DOHH2 (cell line): ENCODE data around the gene NHERF2.

Experiments used
- H3F3A ChIP-seq: fragments of 200-600 bp; sonication (generic), shearing (Covaris generic); 2 replicates; pipeline ENCODE4 v1.6.0; 2016; ENCODE audit warnings: antibody characterized with exemption, mild to moderate bottlenecking; ENCODE audit not compliant: control insufficient read depth, insufficient read depth
- H3K27ac ChIP-seq: fragments of 200-600 bp; sonication (generic); 2 replicates; pipeline ENCODE4 v1.5.1; 2014; ENCODE audit warnings: low read depth, mild to moderate bottlenecking, low read length, moderate library complexity
- H3K27me3 ChIP-seq: fragments of 200-600 bp; sonication (generic); 2 replicates; pipeline ENCODE4 v1.6.1; 2014; ENCODE audit warnings: mild to moderate bottlenecking, low read length, mixed read lengths; ENCODE audit not compliant: control insufficient read depth
- H3K36me3 ChIP-seq: fragments of 200-600 bp; sonication (generic); 2 replicates; pipeline ENCODE4 v1.6.1; 2014; ENCODE audit warnings: mild to moderate bottlenecking, low read length, moderate library complexity, mixed read lengths; ENCODE audit not compliant: control insufficient read depth
- H3K4me1 ChIP-seq: fragments of 200-600 bp; sonication (generic); 2 replicates; pipeline ENCODE4 v1.6.1; 2014; ENCODE audit warnings: mild to moderate bottlenecking, low read length, mixed read lengths; ENCODE audit not compliant: control insufficient read depth
- H3K4me2 ChIP-seq: fragments of 200-600 bp; sonication (generic); 2 replicates; pipeline ENCODE4 v1.6.0; 2014; ENCODE audit warnings: mild to moderate bottlenecking, low read length, moderate library complexity
- H3K4me3 ChIP-seq: fragments of 200-600 bp; sonication (generic); 2 replicates; pipeline ENCODE4 v1.5.1; 2014; ENCODE audit warnings: mild to moderate bottlenecking, low read length, mixed read lengths
- H3K79me2 ChIP-seq: fragments of 200-600 bp; sonication (generic); 2 replicates; pipeline ENCODE4 v1.6.1; 2014; ENCODE audit warnings: mild to moderate bottlenecking, low read length, mixed read lengths; ENCODE audit not compliant: control insufficient read depth
- H3K9me2 ChIP-seq: fragments of 200-600 bp; sonication (generic); replicated peaks from 2 replicates; pipeline ENCODE4 v1.6.1; 2014; ENCODE audit warnings: mild to moderate bottlenecking, low read length, mixed read lengths; ENCODE audit not compliant: control insufficient read depth
- H3K9me3 ChIP-seq: fragments of 200-600 bp; sonication (generic); 2 replicates; pipeline ENCODE4 v1.6.1; 2014; ENCODE audit warnings: antibody characterized with exemption, low read length, mixed read lengths; ENCODE audit not compliant: control insufficient read depth, insufficient read depth
- H4K20me1 ChIP-seq: fragments of 200-600 bp; sonication (generic); 2 replicates; pipeline ENCODE4 v1.6.0; 2014; ENCODE audit warnings: low read depth, mild to moderate bottlenecking, antibody characterized with exemption, low read length, moderate library complexity; ENCODE audit not compliant: control insufficient read depth, insufficient read depth
- CTCF ChIP-seq: fragments of 200-600 bp; sonication (generic); IDR thresholded peaks from one replicate; pipeline ENCODE4 v1.5.1; 2014; ENCODE audit warnings: antibody characterized with exemption, mild to moderate bottlenecking, low read depth, low read length; ENCODE audit not compliant: poor library complexity, severe bottlenecking
- EZH2phosphoT487 ChIP-seq: fragments of 200-600 bp; sonication (generic); IDR thresholded peaks from 2 replicates; pipeline ENCODE4 v1.6.1; 2017; ENCODE audit warnings: borderline replicate concordance, mild to moderate bottlenecking, antibody characterized with exemption, low read length, moderate library complexity, mixed read lengths

NHERF2 gene

GRCh38 chr16:2048116-2048543 lies 21.4 kb downstream of the NHERF2 start:
- Histone ChIP-seq H3K27me3 (no peaks in the 10 kb centered on the region), H3K9me2 (no peaks in the 10 kb centered on the region), H3K4me1 (peaks cover 27% of the 10 kb centered on the region), H3K9me3 (no peaks in the 10 kb centered on the region), H3K27ac (no peak overlapping the region), H3K36me3 (peaks cover 13% of the 10 kb centered on the region), H3K79me2 (peaks cover 28% of the 10 kb centered on the region), H3F3A (no peaks in the 10 kb centered on the region), H3K4me3 (peak overlapping the region; percentile 96), H3K4me2 (peak overlapping the region; percentile 100), H4K20me1 (no peaks in the 10 kb centered on the region)
- TF ChIP-seq CTCF (no peak), EZH2phosphoT487 (no peak)

DNA sequence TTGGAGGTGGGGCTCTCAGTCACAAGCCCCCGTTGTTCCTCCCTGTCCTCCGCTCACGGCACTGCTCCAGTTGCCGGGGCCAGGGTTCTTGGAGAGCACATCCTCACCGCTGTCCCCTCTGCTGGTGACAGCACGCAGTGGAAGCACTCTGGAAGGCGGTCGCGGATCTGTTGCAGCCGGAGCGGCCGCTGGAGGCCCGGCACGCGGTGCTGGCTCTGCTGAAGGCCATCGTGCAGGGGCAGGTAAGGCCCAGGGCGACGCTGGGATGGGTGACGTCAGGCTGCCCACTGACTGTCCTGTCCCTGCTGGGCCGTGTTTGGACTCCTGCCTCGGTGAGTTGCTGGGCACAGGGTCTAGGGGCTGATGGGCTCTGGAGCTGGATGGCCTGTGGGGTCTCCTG lies 26.5 kb downstream of the NHERF2 start:
- peaks cover 11% of the 10 kb centered on the region; the same call in 1 of the 2 replicates for H3K36me3 ChIP-seq
- TF ChIP-seq CTCF (no peak), EZH2phosphoT487 (no peak)

GRCh38 chr16:2053897-2054296 lies 27.2 kb downstream of the NHERF2 start:
- H3K79me2 ChIP-seq: peaks cover 4% of the 10 kb centered on the region
- TF ChIP-seq EZH2phosphoT487: no peak
- TF ChIP-seq CTCF: no peak
- peaks cover 3% of the 10 kb centered on the region for H3K4me1 ChIP-seq
- H3K27ac ChIP-seq: no peak overlapping the region
- peaks cover 11% of the 10 kb centered on the region; the same call in 1 of the 2 replicates for H3K36me3 ChIP-seq
- no peaks in the 10 kb centered on the region for H3K9me3 ChIP-seq
- H3K9me2 ChIP-seq: no peaks in the 10 kb centered on the region
- H3K4me2 ChIP-seq: no peak overlapping the region
- H4K20me1 ChIP-seq: no peaks in the 10 kb centered on the region
- H3K27me3 ChIP-seq: no peaks in the 10 kb centered on the region
- H3K4me3 ChIP-seq: no peak overlapping the region
- no peaks in the 10 kb centered on the region for H3F3A ChIP-seq

More for the DNA sequence above, 26.5 kb downstream of the NHERF2 start:
- Histone ChIP-seq H3F3A (no peaks in the 10 kb centered on the region), H3K4me2 (no peak overlapping the region), H3K9me2 (no peaks in the 10 kb centered on the region), H3K9me3 (no peaks in the 10 kb centered on the region), H3K4me3 (no peak overlapping the region), H3K4me1 (peaks cover 9% of the 10 kb centered on the region), H3K27ac (no peak overlapping the region), H3K27me3 (no peaks in the 10 kb centered on the region), H4K20me1 (no peaks in the 10 kb centered on the region), H3K79me2 (peaks cover 11% of the 10 kb centered on the region)
